K562 (cell line): Measurements from ENCODE around the gene PPP1R9B. TPM values are rescaled to one million over a fixed set of nuclear protein-coding genes. Genes with fewer than 3 reads are reported as not detected.
A peak's percentile ranks its signal among the peaks of the same experiment; 100 is the strongest.

Experiments used
- ATAC-seq: fragments of 200-7000 bp; cut with Tn5 transposase; 3 replicates; pipeline ENCODE4 v1.9.1; 2020; ENCODE audit warnings: moderate library complexity
- BruUV-seq: library from RNA; stranded (reverse); fragments of 400-500 nt; replicated peaks from 2 replicates; lab custom pipeline; 2021; lab: Mats Ljungman, UMichigan
- CTCF ChIA-PET: fragments of 300-600 bp; formaldehyde crosslinking; extraction: SDS; loops from one replicate; lab custom pipeline; 2021; ENCODE audit warnings: low intra/inter-chr PET ratio; lab: Yijun Ruan, JAX
- POLR2A ChIA-PET: fragments of 300-600, 350-650 bp; sonication (Branson Sonifier 250); formaldehyde crosslinking; extraction: SDS; loops from one replicate; lab custom pipeline; 2021; ENCODE audit warnings: antibody characterized with exemption, inconsistent platforms; lab: Yijun Ruan, JAX
- DNase-seq, 4 experiments: peaks; one replicate each; pipeline versions ENCODE4 v3.0.0 to v3.0.0-alpha.2; 2011 to 2018; ENCODE audit warnings: low spot score in 3 of 4, mixed read lengths in 3 of 4; ENCODE audit errors: extremely low read depth in 1 of 4
- FAIRE-seq: peaks from 2 replicates; lab custom pipeline; 2011; peaks lifted over from hg19 to GRCh38; lab: Jason Lieb, UNC
- H2AFZ ChIP-seq: 2 replicates; pipeline ENCODE4 v1.6.0; 2011; ENCODE audit warnings: low read depth, low read length, control low read depth, inconsistent platforms
- H3K27ac ChIP-seq: fragments of 200-600 bp; 3 replicates; pipeline ENCODE4 v1.8.0; 2011; ENCODE audit warnings: low read depth, mild to moderate bottlenecking, control low read depth, inconsistent platforms, low read length, moderate library complexity, mixed read lengths; ENCODE audit errors: extremely low read depth
- H3K27me3 ChIP-seq, 2 experiments: fragments of 300-600 bp in 1 of 2; 2 replicates in 1 of 2; 3 replicates in 1 of 2; pipeline versions ENCODE4 v1.6.0 to v1.8.0; 2011; ENCODE audit warnings: inconsistent platforms in 2 of 2, low read length in 2 of 2, mild to moderate bottlenecking in 1 of 2, mixed read lengths in 1 of 2, moderate library complexity in 1 of 2; ENCODE audit not compliant: control insufficient read depth in 2 of 2, insufficient read depth in 2 of 2
- H3K36me3 ChIP-seq: fragments of 300-600 bp; 3 replicates; pipeline ENCODE4 v1.8.0; 2011; ENCODE audit warnings: mild to moderate bottlenecking, low read length, inconsistent platforms; ENCODE audit not compliant: control insufficient read depth, insufficient read depth
- H3K4me1 ChIP-seq, 2 experiments: fragments of 200-600 bp in 1 of 2; replicated peaks in 1 of 2; 2 replicates in 1 of 2; 3 replicates in 1 of 2; pipeline versions ENCODE4 v1.5.1 to v1.8.0; 2011; ENCODE audit warnings: inconsistent platforms in 2 of 2, low read length in 2 of 2, mild to moderate bottlenecking in 1 of 2, mixed read lengths in 1 of 2, moderate library complexity in 1 of 2; ENCODE audit not compliant: control insufficient read depth in 2 of 2, insufficient read depth in 2 of 2
- H3K4me2 ChIP-seq: 2 replicates; pipeline ENCODE4 v1.6.1; 2011; ENCODE audit warnings: low read length, control low read depth, inconsistent platforms, mixed read lengths; ENCODE audit not compliant: insufficient read depth
- H3K4me3 ChIP-seq: fragments of 200-600 bp; sonication (generic), shearing (Covaris generic); 2 replicates; pipeline ENCODE4 v1.5.1; 2016; ENCODE audit warnings: control low read depth, inconsistent platforms
- H3K79me2 ChIP-seq: fragments of 200-600 bp; 3 replicates; pipeline ENCODE4 v1.8.0; 2011; ENCODE audit warnings: low read length, inconsistent platforms; ENCODE audit not compliant: control insufficient read depth, insufficient read depth
- H3K9ac ChIP-seq, 2 experiments: 2 replicates each; pipeline versions ENCODE4 v1.6.0 to v1.6.1; 2011; ENCODE audit warnings: low read depth in 2 of 2, low read length in 2 of 2, control low read depth in 1 of 2, inconsistent platforms in 1 of 2, mild to moderate bottlenecking in 1 of 2, mixed read lengths in 1 of 2; ENCODE audit not compliant: insufficient read depth in 1 of 2
- H3K9me1 ChIP-seq: one replicate; pipeline ENCODE4 v1.6.0; 2011; ENCODE audit warnings: inconsistent platforms, mild to moderate bottlenecking, low read length, moderate library complexity; ENCODE audit not compliant: control insufficient read depth, insufficient read depth
- H3K9me3 ChIP-seq: replicated peaks from 2 replicates; pipeline ENCODE4 v1.5.1; 2011; ENCODE audit warnings: low read depth, low read length, inconsistent platforms; ENCODE audit not compliant: control insufficient read depth, insufficient read depth
- H4K20me1 ChIP-seq: replicated peaks from 2 replicates; pipeline ENCODE4 v1.6.1; 2011; ENCODE audit warnings: low read length, inconsistent platforms, mixed read lengths; ENCODE audit not compliant: control insufficient read depth, insufficient read depth
- ARID1B ChIP-seq: fragments of 450-650 bp; IDR thresholded peaks from 2 replicates; pipeline ENCODE4 v1.6.1; 2016; ENCODE audit warnings: antibody characterized with exemption, mild to moderate bottlenecking, inconsistent platforms
- ZNF347 ChIP-seq: fragments of 450-650 bp; formaldehyde crosslinking; IDR thresholded peaks from 2 replicates; pipeline ENCODE4 v1.4.0; 2020; ENCODE audit warnings: low read depth, mild to moderate bottlenecking, moderate library complexity
- ZNF512 ChIP-seq: IDR thresholded peaks from 2 replicates; pipeline ENCODE4 v1.6.1; 2016; ENCODE audit warnings: missing genetic modification characterization, missing compliant biosample characterization
- WGBS: fragments of 100-300 bp; shearing (Covaris generic); methylation state at CpG from one replicate; pipeline ENCODE4 v1.1.6; 2016; ENCODE audit warnings: low coverage, mixed read lengths; ENCODE audit not compliant: insufficient coverage; ENCODE audit errors: missing lambda C conversion rate; 5-methylcytosine and 5-hydroxymethylcytosine counted together
- in situ Hi-C: fragments of 300-500 bp; cut with MboI; formaldehyde crosslinking; loops from 4 replicates; pipeline ENCODE4 v1.15.0; 2018; ENCODE audit warnings: inconsistent platforms, mixed read lengths
- intact Hi-C: fragments of 100-400 bp; cut with micrococcal nuclease; formaldehyde crosslinking; loops from 2 replicates; pipeline ENCODE4 v1.14.2; 2022
- polyA plus RNA-seq, 8 experiments: library from polyadenylated mRNA; depleted of rRNA in 4 of 8; stranded (reverse) in 5 of 8; unstranded in 3 of 8; fragments of >200 nt; fragmentation: Nextera tagmentation in 2 of 8; fragmentation: Illumina TruSeq in 1 of 8; extraction: Ambion mirVana in 2 of 8; extraction: Trizol in 1 of 8; gene quantifications; 2 replicates each; pipeline versions ENCODE4 v1.2.1 to v1.2.3, GENCODE V29; 2011 to 2014; ENCODE audit warnings: inconsistent platforms in 1 of 8, missing spikeins in 1 of 8
- total RNA-seq, 7 experiments: library from RNA; depleted of rRNA in 6 of 7; stranded (reverse); fragments of >200 nt in 6 of 7; fragmentation: Illumina TruSeq in 2 of 7; extraction: Trizol in 2 of 7; gene quantifications; 2 replicates each; pipeline versions ENCODE4 v1.2.1 to v1.2.3, GENCODE V29; 2011 to 2021; ENCODE audit warnings: low replicate concordance in 1 of 7

PPP1R9B gene
- total and polyA plus RNA-seq, 9 of the 15 experiments (the other 6 are each of a cell fraction or from before 2014, with no cell fraction given) = 0.10 to 63.5 (median 24.7) TPM

- H2AFZ ChIP-seq = no peak overlapping the region; the same call in 1 of the 2 replicates
- DNase-seq = no peak
- no peaks in the 10 kb centered on the region for H3K27me3 ChIP-seq
- CTCF ChIA-PET = no interaction called here
- H3K9ac ChIP-seq = no peak overlapping the region
- peaks cover 10 to 25% of the 10 kb centered on the region in 2 experiments; a peak in 3 of 5 replicates for H3K4me1 ChIP-seq
- H4K20me1 ChIP-seq = no peaks in the 10 kb centered on the region; the same call in 1 of the 2 replicates
- POLR2A ChIA-PET = no interaction called here
- H3K36me3 ChIP-seq = no peaks in the 10 kb centered on the region
- BruUV-seq = no TSS peak
- intact Hi-C loops = no loop called here
- in situ Hi-C loops = no loop called here
- H3K9me1 ChIP-seq = no peaks in the 10 kb centered on the region
- H3K4me2 ChIP-seq = no peak overlapping the region
- FAIRE-seq = peak; percentile 26
- 30% methylated on average over 8 of the region's 8 CpGs for WGBS
- TF ChIP-seq ZNF347 (CRISPR knock-in tag) (no peak), ARID1B (no peak), ZNF512 (tag) (peak; percentile 77)
- no peaks in the 10 kb centered on the region for H3K9me3 ChIP-seq
- no peak for ATAC-seq
- H3K27ac ChIP-seq = no peak overlapping the region
- H3K79me2 ChIP-seq = no peaks in the 10 kb centered on the region
- H3K4me3 ChIP-seq = no peak overlapping the region
These were observed 12.2 kb upstream of the PPP1R9B start for GRCh38 chr17:50162466-50163254.
